Measurements from ENCODE around the gene SPRR2G.

DNA sequence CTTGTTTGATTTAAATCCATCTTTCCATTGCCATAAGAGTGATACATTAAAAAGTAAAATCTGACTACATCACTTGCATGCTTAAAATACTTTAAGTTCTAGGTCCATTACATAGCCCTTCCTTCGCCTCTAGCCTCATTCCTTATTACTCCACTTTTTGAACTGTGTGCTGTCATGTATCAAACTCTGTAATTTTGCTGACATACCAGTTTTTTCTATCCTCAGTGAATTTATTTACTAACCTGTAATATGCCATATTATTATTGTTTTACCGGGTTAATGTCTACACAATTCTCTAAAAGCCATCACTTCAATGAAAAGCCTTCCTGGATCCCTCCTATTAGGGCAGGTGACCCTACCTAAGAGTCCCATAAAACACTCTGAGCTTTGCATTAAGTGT, 4.9 kb upstream of the SPRR2G start:
- TF ChIP-seq, protein P1, sequence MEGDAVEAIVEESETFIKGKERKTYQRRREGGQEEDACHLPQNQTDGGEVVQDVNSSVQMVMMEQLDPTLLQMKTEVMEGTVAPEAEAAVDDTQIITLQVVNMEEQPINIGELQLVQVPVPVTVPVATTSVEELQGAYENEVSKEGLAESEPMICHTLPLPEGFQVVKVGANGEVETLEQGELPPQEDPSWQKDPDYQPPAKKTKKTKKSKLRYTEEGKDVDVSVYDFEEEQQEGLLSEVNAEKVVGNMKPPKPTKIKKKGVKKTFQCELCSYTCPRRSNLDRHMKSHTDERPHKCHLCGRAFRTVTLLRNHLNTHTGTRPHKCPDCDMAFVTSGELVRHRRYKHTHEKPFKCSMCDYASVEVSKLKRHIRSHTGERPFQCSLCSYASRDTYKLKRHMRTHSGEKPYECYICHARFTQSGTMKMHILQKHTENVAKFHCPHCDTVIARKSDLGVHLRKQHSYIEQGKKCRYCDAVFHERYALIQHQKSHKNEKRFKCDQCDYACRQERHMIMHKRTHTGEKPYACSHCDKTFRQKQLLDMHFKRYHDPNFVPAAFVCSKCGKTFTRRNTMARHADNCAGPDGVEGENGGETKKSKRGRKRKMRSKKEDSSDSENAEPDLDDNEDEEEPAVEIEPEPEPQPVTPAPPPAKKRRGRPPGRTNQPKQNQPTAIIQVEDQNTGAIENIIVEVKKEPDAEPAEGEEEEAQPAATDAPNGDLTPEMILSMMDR (IDR thresholded peaks at IDR 0.05; ENCODE audit: low read depth, low read length), result no peak
- no peak for TF ChIP-seq POLR2A (IDR thresholded peaks at IDR 0.05; ENCODE audit: extremely low read depth, insufficient read length)

Measured in NB4 (cell line).